Mammary epithelial cell (primary cell): ENCODE data around the gene FAF1.

Experiments used
- EZH2 ChIP-seq: IDR thresholded peaks from 2 replicates; pipeline ENCODE4 v1.6.1; 2012; ENCODE audit warnings: low read length, inconsistent platforms, borderline replicate concordance
- TF ChIP-seq, protein P1 (sequence below), 2 donors: IDR thresholded peaks in 1 of 2; conservative IDR thresholded peaks in 1 of 2; 2 replicates each; pipeline ENCODE4 v1.5.1; 2011 to 2012; ENCODE audit warnings: inconsistent platforms in 2 of 2, low read length in 2 of 2, mild to moderate bottlenecking in 2 of 2, control low read depth in 1 of 2, low read depth in 1 of 2; ENCODE audit not compliant: insufficient read depth in 1 of 2; ENCODE audit errors: extremely low read depth in 1 of 2

DNA sequence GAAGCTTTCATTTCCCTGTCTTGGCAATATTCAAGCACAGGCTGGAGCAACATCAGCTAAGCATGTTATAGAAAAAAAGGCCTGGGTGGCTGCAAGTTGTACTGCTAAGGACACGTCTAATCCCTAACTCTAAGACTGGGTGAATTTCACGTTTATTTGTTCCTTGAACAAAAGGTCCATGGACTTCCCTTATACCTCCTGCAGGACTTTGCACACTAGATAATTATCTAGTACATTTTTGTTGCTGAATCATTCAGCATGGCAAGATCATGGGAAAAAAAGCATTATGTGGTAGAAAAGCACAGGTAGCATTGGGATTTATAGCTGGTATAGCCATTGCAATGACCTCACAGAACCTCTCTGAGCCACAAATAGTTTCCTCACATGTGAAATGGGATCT, 406.1 kb downstream of the FAF1 start:
- no peak for TF ChIP-seq EZH2
- TF ChIP-seq, protein P1, sequence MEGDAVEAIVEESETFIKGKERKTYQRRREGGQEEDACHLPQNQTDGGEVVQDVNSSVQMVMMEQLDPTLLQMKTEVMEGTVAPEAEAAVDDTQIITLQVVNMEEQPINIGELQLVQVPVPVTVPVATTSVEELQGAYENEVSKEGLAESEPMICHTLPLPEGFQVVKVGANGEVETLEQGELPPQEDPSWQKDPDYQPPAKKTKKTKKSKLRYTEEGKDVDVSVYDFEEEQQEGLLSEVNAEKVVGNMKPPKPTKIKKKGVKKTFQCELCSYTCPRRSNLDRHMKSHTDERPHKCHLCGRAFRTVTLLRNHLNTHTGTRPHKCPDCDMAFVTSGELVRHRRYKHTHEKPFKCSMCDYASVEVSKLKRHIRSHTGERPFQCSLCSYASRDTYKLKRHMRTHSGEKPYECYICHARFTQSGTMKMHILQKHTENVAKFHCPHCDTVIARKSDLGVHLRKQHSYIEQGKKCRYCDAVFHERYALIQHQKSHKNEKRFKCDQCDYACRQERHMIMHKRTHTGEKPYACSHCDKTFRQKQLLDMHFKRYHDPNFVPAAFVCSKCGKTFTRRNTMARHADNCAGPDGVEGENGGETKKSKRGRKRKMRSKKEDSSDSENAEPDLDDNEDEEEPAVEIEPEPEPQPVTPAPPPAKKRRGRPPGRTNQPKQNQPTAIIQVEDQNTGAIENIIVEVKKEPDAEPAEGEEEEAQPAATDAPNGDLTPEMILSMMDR (conservative IDR thresholded peaks at IDR 0.05 in 1 of 2, IDR thresholded peaks at IDR 0.05 in 1 of 2; ENCODE audit: extremely low read depth in 1 of 2, insufficient read depth in 1 of 2, low read depth in 1 of 2, low read length in 2 of 2) = no peak
